Endodermal cell (in vitro differentiated cells): ENCODE results near the gene GPATCH4. TPM values are rescaled to one million over a fixed set of nuclear protein-coding genes. Genes with fewer than 3 reads are reported as not detected.

ENCODE experiments used
- DNase-seq: peaks from one replicate; pipeline ENCODE4 v3.0.0-alpha.2; 2017
- H3K27ac ChIP-seq: 2 replicates; pipeline ENCODE4 v1.5.1; 2013; ENCODE audit warnings: mild to moderate bottlenecking, low read depth, low read length, moderate library complexity
- H3K27me3 ChIP-seq: 2 replicates; pipeline ENCODE4 v1.6.1; 2013; ENCODE audit warnings: mild to moderate bottlenecking, low read length, moderate library complexity; ENCODE audit not compliant: insufficient read depth, control insufficient read depth, poor library complexity, severe bottlenecking
- H3K36me3 ChIP-seq: 2 replicates; pipeline ENCODE4 v1.7.0; 2013; ENCODE audit warnings: mild to moderate bottlenecking, low read length, moderate library complexity; ENCODE audit not compliant: control insufficient read depth, insufficient read depth
- H3K4me1 ChIP-seq: one replicate; pipeline ENCODE4 v1.7.0; 2013; ENCODE audit warnings: low read length; ENCODE audit not compliant: control insufficient read depth, insufficient read depth
- H3K4me3 ChIP-seq: 2 replicates; pipeline ENCODE4 v1.5.1; 2013; ENCODE audit warnings: mild to moderate bottlenecking, low read length, moderate library complexity
- H3K9ac ChIP-seq: 2 replicates; pipeline ENCODE4 v1.6.1; 2013; ENCODE audit warnings: mild to moderate bottlenecking, low read length, moderate library complexity; ENCODE audit not compliant: poor library complexity, severe bottlenecking; ENCODE audit errors: extremely low read depth
- H3K9me3 ChIP-seq: 2 replicates; pipeline ENCODE4 v1.6.1; 2013; ENCODE audit warnings: mild to moderate bottlenecking, low read length, moderate library complexity; ENCODE audit not compliant: control insufficient read depth
- H3K27ac Mint-ChIP-seq: 2 replicates; pipeline ENCODE4 v1.8.0; 2020; ENCODE audit warnings: mixed read lengths
- H3K27me3 Mint-ChIP-seq: 2 replicates; pipeline ENCODE4 v1.8.0; 2021; ENCODE audit warnings: mild to moderate bottlenecking, mixed read lengths; ENCODE audit not compliant: insufficient read depth
- H3K36me3 Mint-ChIP-seq: 2 replicates; pipeline ENCODE4 v1.8.0; 2020; ENCODE audit warnings: low read depth, mixed read lengths
- H3K4me1 Mint-ChIP-seq: 2 replicates; pipeline ENCODE4 v1.8.0; 2020; ENCODE audit warnings: mixed read lengths
- H3K4me3 Mint-ChIP-seq: 2 replicates; pipeline ENCODE4 v1.8.0; 2020; ENCODE audit warnings: mild to moderate bottlenecking, moderate library complexity, mixed read lengths
- H3K9me3 Mint-ChIP-seq: 2 replicates; pipeline ENCODE4 v1.8.0; 2020; ENCODE audit warnings: mild to moderate bottlenecking, mixed read lengths
- WGBS, 2 experiments: methylation state at CpG; one replicate each; pipeline versions ENCODE4 v1.1.5 to v1.1.7; 2013; ENCODE audit warnings: missing lambda C conversion rate in 2 of 2, mixed read lengths in 1 of 2; ENCODE audit not compliant: insufficient coverage in 1 of 2, insufficient read length in 1 of 2; 5-methylcytosine and 5-hydroxymethylcytosine counted together
- total RNA-seq, 2 donors: library from RNA; stranded (reverse); fragmentation: NEBNext Ultra II Directional in 1 of 2; extraction: Animal tissue kit (Norgen Biotek cat#: 25700) in 1 of 2; gene quantifications; 2 replicates in 1 of 2; 3 replicates in 1 of 2; pipeline ENCODE4 v1.2.1, GENCODE V29; 2021
- TF ChIP-seq, protein P1 (sequence below): fragments of 200-600 bp; sonication (generic); conservative IDR thresholded peaks from 2 replicates; pipeline ENCODE4 v1.5.0; 2021; ENCODE audit warnings: antibody characterized with exemption, mild to moderate bottlenecking

Gene GPATCH4
- total RNA-seq, 2 donors from 2014 or later: 23.0 to 34.4 TPM

DNA sequence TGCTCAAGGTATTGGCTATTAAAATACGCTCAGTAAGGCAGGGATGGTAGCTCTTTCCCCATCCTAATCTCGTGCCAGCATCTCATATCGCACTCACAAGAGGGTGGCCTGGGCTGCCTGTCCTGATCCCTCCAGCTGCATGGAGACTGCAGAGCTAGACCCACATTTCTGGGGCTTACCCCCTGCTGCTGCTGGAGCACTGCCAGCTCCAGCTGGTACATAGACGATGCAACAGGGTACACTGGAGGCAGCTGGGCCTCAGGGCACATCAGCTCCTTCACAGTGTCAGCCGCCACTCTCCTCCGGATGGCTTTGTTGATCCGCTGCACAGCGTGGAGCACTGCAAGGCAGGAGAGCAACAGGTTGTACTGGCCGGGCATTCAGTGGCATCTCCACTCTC is 44.9 kb downstream of the GPATCH4 start:
- Mint-ChIP-seq H3K9me3 (no peaks in the 10 kb centered on the region), H3K36me3 (peaks cover 24% of the 10 kb centered on the region), H3K4me3 (no peak overlapping the region), H3K4me1 (peaks cover 11% of the 10 kb centered on the region), H3K27me3 (no peaks in the 10 kb centered on the region), H3K27ac (no peak overlapping the region)
- Histone ChIP-seq H3K27ac (no peak overlapping the region), H3K36me3 (peaks cover 53% of the 10 kb centered on the region), H3K4me3 (no peak overlapping the region), H3K4me1 (peaks cover 10% of the 10 kb centered on the region), H3K9ac (no peak overlapping the region), H3K9me3 (no peaks in the 10 kb centered on the region), H3K27me3 (no peaks in the 10 kb centered on the region)
- 80 to 85% methylated on average over 7 to 9 of the region's 9 CpGs for WGBS, 2 experiments
- TF ChIP-seq, protein P1, sequence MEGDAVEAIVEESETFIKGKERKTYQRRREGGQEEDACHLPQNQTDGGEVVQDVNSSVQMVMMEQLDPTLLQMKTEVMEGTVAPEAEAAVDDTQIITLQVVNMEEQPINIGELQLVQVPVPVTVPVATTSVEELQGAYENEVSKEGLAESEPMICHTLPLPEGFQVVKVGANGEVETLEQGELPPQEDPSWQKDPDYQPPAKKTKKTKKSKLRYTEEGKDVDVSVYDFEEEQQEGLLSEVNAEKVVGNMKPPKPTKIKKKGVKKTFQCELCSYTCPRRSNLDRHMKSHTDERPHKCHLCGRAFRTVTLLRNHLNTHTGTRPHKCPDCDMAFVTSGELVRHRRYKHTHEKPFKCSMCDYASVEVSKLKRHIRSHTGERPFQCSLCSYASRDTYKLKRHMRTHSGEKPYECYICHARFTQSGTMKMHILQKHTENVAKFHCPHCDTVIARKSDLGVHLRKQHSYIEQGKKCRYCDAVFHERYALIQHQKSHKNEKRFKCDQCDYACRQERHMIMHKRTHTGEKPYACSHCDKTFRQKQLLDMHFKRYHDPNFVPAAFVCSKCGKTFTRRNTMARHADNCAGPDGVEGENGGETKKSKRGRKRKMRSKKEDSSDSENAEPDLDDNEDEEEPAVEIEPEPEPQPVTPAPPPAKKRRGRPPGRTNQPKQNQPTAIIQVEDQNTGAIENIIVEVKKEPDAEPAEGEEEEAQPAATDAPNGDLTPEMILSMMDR: no peak
- no peak for DNase-seq

DNA sequence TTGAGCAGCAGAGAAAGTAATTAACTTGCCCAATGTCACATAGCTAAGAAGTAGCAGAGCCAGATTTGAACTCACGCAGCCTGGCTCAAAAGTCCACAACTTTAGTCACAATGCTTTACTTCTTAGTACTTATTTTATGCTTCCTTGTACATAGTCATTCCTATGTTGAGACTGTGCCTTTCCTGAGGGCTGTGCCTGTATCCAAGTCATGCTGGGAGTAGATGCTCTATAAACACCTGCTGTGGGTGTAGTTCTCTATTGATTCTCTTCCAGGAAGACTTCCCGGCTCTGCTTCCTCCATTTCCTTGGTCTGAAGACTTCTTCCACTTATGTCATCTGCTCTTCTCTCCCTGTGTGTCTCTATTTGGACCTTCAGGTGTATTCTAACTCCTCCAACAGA is 45.6 kb downstream of the GPATCH4 start:
- peaks cover 55% of the 10 kb centered on the region for H3K36me3 ChIP-seq
- 64 to 70% methylated on average over 2 of the region's 2 CpGs for WGBS, 2 experiments
- no peaks in the 10 kb centered on the region for H3K27me3 Mint-ChIP-seq
- no peak overlapping the region for H3K27ac ChIP-seq
- TF ChIP-seq, protein P1: no peak
- no peaks in the 10 kb centered on the region for H3K9me3 ChIP-seq
- peaks cover 24% of the 10 kb centered on the region for H3K36me3 Mint-ChIP-seq
- H3K9ac ChIP-seq: no peak overlapping the region
- DNase-seq: no peak
- H3K4me1 ChIP-seq: peaks cover 8% of the 10 kb centered on the region
- no peaks in the 10 kb centered on the region for H3K27me3 ChIP-seq
- no peaks in the 10 kb centered on the region for H3K9me3 Mint-ChIP-seq
- no peak overlapping the region for H3K4me3 Mint-ChIP-seq
- peaks cover 9% of the 10 kb centered on the region for H3K4me1 Mint-ChIP-seq
- no peak overlapping the region for H3K27ac Mint-ChIP-seq
- no peak overlapping the region for H3K4me3 ChIP-seq

DNA sequence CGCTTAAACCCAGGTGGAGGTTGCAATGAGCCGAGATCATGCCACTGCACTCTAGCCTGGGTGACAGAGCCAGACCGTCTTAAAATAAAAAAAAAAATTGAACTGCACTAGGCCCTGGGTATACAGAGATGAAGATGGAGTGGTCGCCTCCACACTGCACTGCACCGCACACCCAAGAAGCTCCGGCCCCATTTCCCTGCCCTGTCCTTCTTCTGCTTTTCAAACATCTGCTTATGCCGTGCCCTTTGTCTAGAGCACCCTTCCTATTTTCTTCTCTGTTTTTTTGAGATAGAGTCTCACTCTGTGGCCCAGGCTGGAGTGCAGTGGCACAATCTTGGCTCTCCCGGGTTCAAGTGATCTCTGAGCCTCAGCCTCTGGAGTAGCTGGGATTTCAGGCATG is 46.3 kb downstream of the GPATCH4 start:
- 84 to 87% methylated on average over 8 of the region's 8 CpGs for WGBS, 2 experiments

More for the DNA sequence above, 46.3 kb downstream of the GPATCH4 start:
- Mint-ChIP-seq H3K27me3 (no peaks in the 10 kb centered on the region), H3K9me3 (no peaks in the 10 kb centered on the region), H3K27ac (no peak overlapping the region), H3K36me3 (peaks cover 25% of the 10 kb centered on the region), H3K4me1 (peaks cover 8% of the 10 kb centered on the region), H3K4me3 (no peak overlapping the region)
- no peak for DNase-seq
- Histone ChIP-seq H3K27ac (no peak overlapping the region), H3K36me3 (peaks cover 60% of the 10 kb centered on the region), H3K9me3 (no peaks in the 10 kb centered on the region), H3K4me3 (no peak overlapping the region), H3K27me3 (no peaks in the 10 kb centered on the region), H3K4me1 (peaks cover 6% of the 10 kb centered on the region), H3K9ac (no peak overlapping the region)
- TF ChIP-seq, protein P1: no peak
